Epithelial cell of umbilical artery (primary cell): ENCODE results near the gene NXN. TPM values are rescaled to one million over a fixed set of nuclear protein-coding genes. Genes with fewer than 3 reads are reported as not detected.

Experiments used
- total RNA-seq: library from RNA; depleted of rRNA; stranded (reverse); fragments of >200 nt; gene quantifications from 2 replicates; pipeline ENCODE4 v1.2.3, GENCODE V29; 2014

The NXN gene
- total RNA-seq: 25.7 and 38.6 TPM in 2 replicates

DNA sequence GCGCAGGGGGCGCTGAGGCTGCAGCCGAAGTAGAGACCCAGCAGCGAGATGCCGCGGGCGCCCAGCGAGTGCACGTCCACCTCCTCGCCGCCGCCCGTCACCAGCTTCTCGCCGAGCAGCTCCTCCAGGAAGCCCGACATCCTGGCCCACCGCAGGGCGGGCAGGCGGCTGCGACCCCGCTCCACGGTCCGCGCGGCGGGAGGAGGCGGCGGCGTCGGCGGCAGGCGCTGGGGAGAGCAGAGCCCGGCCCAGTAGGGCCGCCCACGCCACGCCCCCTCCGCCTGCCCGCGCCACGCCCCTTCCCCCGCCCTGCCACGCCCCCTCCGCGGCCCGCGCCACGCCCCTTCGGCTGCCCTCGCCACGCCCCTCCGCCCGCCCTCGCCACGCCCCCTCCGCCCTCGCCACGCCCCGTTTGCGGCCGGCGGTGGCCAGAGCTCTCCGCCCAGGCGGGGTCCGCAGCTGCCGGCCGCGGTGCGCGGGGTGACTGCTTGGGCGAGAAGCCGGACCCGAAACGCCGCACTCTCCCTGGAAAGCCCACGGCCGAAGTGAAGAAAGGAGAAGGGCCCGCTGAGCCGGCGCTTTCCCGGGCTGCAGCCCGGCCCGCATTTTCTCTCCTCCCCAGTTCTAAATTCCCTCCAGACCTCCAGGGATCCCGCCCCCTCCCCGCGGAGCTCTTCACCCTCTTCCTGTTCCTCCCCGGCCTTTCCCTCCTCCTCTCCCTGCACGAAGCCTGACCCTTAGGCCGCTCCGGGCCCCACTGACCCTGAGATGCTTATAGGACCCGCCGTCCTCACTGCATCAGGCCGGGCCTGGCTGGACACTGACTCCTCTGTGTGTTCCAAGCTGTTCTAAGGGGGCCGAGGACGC is at the start of gene NXN:
Gene NXN, minus strand, starts transcription at position 238 of the 867 bp plus-strand sequence.

DNA sequence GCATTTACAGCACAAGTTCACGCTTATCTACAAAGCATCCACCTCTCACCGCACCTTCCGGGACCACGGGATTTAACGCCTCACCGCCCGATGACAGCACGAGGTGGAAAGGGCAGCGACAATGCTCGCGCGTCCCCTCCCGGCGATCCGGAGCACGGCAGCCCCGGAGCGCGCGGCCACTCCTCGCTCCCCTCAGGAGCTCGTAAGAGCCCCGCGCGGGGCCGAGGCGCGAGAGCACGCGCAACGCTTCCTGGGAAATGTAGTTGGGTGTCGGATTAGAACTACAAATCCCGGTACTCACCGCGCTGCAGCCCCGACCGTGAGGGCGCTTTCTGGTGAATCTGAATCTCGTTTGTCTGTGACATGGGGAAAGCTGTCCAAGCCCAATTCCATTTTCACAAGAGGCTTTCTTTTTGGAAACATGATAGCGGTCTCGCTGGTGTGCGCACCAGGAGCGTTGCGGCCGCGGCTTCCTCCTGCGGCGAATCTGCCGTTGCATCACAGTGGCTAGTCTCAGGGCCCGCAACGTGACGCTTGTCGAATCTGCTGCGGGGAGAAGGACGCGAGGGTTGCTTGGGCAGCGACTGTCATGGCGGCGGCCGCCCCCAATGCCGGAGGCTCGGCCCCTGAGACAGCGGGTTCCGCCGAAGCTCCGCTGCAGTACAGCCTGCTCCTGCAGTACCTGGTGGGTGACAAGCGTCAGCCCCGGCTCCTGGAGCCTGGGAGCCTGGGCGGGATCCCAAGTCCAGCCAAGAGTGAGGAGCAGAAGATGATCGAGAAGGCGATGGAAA is 17.2 kb upstream of the NXN start, which contains the start of gene TIMM22:
Gene TIMM22, plus strand, starts transcription at position 576 of the 791 bp plus-strand sequence. Its CDS starts 14 bp downstream, at position 590.

DNA sequence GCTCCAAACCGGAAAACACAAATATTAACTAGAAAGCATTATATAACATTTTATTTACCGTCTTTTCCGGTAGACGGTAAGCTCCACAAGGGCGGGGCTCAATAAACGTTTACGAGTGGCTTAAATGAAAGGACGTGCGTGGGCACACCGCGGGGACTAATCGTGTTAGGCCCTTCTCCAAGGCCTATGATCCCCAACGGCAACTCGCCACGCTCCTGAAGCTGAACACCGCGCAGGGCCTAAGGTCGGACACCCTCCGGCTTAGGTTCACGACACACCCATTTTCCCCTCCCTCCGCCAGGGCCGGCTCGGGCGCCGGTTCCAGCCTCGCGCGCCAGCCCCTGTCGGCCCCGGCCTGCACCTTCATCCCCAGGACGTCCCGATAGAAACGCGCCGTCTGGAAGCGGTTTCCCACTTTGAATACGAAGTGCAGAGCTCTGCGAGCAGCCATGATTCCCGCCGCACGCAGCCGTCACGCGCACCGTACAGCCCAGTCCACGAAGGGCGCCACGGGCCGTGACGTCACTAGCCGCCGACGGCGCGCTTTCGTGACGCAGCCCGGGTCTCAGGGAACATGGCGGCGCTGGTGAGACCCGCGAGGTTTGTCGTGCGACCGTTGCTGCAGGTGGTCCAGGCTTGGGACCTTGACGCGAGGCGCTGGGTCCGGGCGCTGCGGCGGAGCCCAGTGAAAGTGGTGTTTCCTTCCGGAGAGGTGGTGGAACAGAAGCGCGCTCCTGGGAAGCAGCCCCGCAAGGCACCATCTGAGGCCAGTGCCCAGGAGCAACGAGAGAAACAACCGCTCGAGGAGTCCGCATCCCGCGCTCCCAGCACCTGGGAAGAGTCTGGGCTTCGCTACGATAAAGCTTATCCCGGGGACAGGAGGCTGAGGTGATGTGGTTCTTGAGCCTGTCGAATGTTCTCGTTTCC is 197.5 kb downstream of the NXN start, which contains the start of the genes GLOD4 and MRM3:
Gene GLOD4, minus strand, starts transcription at position 476 of the 927 bp plus-strand sequence. Its CDS starts 25 bp downstream, at position 451.
Gene MRM3, plus strand, starts transcription at position 549 of the 927 bp plus-strand sequence. Its CDS starts 26 bp downstream, at position 575.

DNA sequence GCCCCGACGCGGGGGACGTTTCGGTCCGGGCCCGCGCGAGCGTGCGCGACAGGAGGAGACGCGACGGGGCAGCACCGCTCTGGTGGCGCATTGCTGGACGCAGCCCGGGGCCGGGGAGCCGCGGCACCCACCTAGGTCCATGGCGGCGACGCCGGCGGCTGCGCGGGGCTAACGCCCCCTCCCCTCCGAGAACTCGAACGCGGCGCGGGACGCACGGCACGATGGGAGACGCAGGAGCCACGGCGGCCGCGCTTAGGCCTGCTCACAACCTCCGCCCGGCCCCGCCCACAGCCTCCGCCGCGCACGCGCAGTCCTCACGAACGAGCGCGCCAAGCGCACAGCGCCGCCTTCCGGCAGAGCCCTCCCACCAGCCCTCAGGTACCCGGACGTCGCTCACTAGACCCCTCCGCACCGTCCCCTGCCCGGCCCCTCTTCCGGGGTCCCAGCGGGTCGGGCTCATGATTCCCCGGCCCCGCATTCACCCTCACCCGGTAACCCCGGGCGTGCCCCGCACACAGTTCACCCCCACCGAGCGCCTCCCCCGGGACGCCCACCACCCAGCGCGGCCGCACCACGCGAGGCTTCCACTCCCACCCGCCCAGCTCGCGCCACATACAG is 227.5 kb downstream of the NXN start, which contains the start of gene GEMIN4:
Gene GEMIN4, minus strand, starts transcription at position 263 of the 618 bp plus-strand sequence. Its CDS starts 122 bp downstream, at position 141.

Other genes with a start within 250 kb of the NXN start
- 17.5 and 36.6 TPM in 2 replicates for gene TLCD3A, start 247.2 kb downstream of the NXN start, total RNA-seq
- 16.6 and 20.5 TPM in 2 replicates for gene GEMIN4, start 227.5 kb downstream of the NXN start, total RNA-seq
- 54.6 and 76.4 TPM in 2 replicates for gene GLOD4, start 197.5 kb downstream of the NXN start, total RNA-seq
- gene MRM3, start 197.4 kb downstream of the NXN start, total RNA-seq: 35.4 and 37.5 TPM in 2 replicates
- 24.5 and 25.0 TPM in 2 replicates for gene TIMM22, start 17.4 kb upstream of the NXN start, total RNA-seq
- gene ABR, start 200.2 kb upstream of the NXN start, total RNA-seq: 39.0 and 48.8 TPM in 2 replicates